Esophagus squamous epithelium (tissue), 5 donors: ENCODE measurements around the gene RER1. TPM values are rescaled to one million over a fixed set of nuclear protein-coding genes. Genes with fewer than 3 reads are reported as not detected.

Source experiments
- DNase-seq: peaks from one replicate; lab custom pipeline; 2025; lab: John Stamatoyannopoulos, UW
- H3K27ac ChIP-seq, 4 donors: fragments of 200-600 bp; sonication (generic); one replicate each; pipeline ENCODE4 v1.5.1; 2016 to 2019; ENCODE audit warnings: mild to moderate bottlenecking in 1 of 4
- H3K27me3 ChIP-seq, 4 donors: fragments of 200-600 bp; sonication (generic); 1 replicate in 3 of 4; 2 replicates in 1 of 4; pipeline versions ENCODE4 v1.5.1 to v1.6.0; 2017 to 2021; ENCODE audit warnings: antibody characterized with exemption in 1 of 4
- H3K36me3 ChIP-seq, 3 donors: fragments of 200-600 bp; sonication (generic); one replicate each; pipeline ENCODE4 v1.5.1; 2016 to 2019
- H3K4me1 ChIP-seq, 3 donors: fragments of 200-600 bp; sonication (generic); one replicate each; pipeline ENCODE4 v1.5.1; 2017 to 2019
- H3K4me3 ChIP-seq, 4 donors: fragments of 200-600 bp; sonication (generic); 1 replicate in 3 of 4; 2 replicates in 1 of 4; pipeline ENCODE4 v1.5.1; 2016 to 2019; ENCODE audit warnings: mild to moderate bottlenecking in 2 of 4, moderate library complexity in 1 of 4
- H3K9me3 ChIP-seq, 3 donors: fragments of 200-600 bp; sonication (generic); one replicate each; pipeline ENCODE4 v1.5.1; 2016 to 2019
- POLR2A ChIP-seq, 4 donors: fragments of 450-650 bp; IDR thresholded peaks; one replicate each; pipeline ENCODE4 v1.6.1; 2017; ENCODE audit warnings: antibody characterized with exemption in 4 of 4, mild to moderate bottlenecking in 4 of 4, moderate library complexity in 3 of 4
- WGBS, 2 donors: methylation state at CpG; one replicate each; pipeline ENCODE4 v1.1.5; 2018; 5-methylcytosine and 5-hydroxymethylcytosine counted together
- intact Hi-C: fragments of 100-400 bp; cut with DNase I; formaldehyde crosslinking; loops from one replicate; pipeline ENCODE4 v1.15.0; 2022
- total RNA-seq, 4 donors: library from RNA; depleted of rRNA; stranded (reverse); fragments of >200 nt; gene quantifications; one replicate each; pipeline ENCODE4 v1.1.0, GENCODE V29; 2016
- TF ChIP-seq, protein P1 (sequence below), 6 experiments: fragments of 450-650 bp in 4 of 6; fragments of 200-600 bp in 2 of 6; sonication (generic) in 2 of 6; IDR thresholded peaks; one replicate each; pipeline ENCODE4 v1.5.1; 2016 to 2019; ENCODE audit warnings: antibody characterized with exemption in 6 of 6, mild to moderate bottlenecking in 4 of 6, moderate library complexity in 4 of 6
- donor health status: DM: yes; HTN: yes; CAD: no.

RER1 gene
- total RNA-seq, 4 donors from 2014 or later, result 63.3 to 136 (median 75.7) TPM

DNA sequence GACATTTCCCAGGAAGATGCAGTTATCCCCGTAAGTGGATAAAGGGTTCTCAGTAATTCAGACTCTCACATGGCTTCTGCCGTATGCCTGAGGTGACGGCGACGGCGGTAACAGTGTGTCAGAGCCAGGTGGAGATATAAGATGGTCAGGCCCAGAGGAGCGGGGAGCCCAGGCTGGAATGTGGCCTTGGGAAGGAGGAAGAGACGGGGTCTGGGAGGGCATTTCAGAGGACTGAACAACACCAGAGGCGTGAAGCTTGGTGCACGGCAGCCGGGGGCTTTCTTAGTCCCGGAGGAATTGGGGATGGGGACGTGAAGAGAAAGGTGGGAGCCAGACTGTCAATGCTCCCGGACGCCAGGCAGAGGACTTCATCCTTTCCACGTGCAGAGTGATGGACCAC is 1.0 kb downstream of the RER1 start:
- Histone ChIP-seq H3K9me3 (no peaks in the 10 kb centered on the region), H3K36me3 (peaks cover 0 to 55% (median 23%) of the 10 kb centered on the region in 3 donors), H3K4me1 (peaks cover 37 to 79% (median 50%) of the 10 kb centered on the region in 3 donors), H3K4me3 (peak overlapping the region; percentile 63 to 100 (median 86)), H3K27ac (peak overlapping the region; percentile 81 to 98 (median 96)), H3K27me3 (no peaks in the 10 kb centered on the region)
- DNase-seq, result no peak
- TF ChIP-seq, protein P1, sequence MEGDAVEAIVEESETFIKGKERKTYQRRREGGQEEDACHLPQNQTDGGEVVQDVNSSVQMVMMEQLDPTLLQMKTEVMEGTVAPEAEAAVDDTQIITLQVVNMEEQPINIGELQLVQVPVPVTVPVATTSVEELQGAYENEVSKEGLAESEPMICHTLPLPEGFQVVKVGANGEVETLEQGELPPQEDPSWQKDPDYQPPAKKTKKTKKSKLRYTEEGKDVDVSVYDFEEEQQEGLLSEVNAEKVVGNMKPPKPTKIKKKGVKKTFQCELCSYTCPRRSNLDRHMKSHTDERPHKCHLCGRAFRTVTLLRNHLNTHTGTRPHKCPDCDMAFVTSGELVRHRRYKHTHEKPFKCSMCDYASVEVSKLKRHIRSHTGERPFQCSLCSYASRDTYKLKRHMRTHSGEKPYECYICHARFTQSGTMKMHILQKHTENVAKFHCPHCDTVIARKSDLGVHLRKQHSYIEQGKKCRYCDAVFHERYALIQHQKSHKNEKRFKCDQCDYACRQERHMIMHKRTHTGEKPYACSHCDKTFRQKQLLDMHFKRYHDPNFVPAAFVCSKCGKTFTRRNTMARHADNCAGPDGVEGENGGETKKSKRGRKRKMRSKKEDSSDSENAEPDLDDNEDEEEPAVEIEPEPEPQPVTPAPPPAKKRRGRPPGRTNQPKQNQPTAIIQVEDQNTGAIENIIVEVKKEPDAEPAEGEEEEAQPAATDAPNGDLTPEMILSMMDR (IDR thresholded peaks at IDR 0.05), result no peak
- TF ChIP-seq POLR2A (IDR thresholded peaks at IDR 0.05), result no peak
- 52 to 56% methylated on average over 13 to 15 of the region's 16 CpGs for WGBS, 2 donors
- intact Hi-C loops, result no loop called here

DNA sequence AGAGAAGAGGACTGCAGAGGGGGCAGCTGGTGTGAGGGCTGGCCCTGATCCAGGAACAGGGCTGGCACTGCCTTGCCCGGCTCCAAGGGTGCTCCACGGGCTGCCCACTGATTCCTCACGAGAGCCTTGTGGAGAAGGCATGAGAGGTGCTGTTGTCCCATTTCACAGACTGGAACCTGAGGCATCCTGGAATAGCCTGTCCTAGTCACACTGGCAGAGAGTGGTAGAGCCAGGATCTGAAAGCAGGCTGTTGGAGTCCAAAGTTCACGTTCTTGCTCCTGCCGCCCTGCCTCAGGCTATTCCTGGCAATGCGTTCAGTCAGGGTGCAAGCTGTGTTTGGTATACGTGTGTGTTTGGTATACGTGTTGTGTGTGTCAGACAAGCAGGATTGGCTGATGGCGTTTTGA is 1.8 kb downstream of the RER1 start:
- 59 to 67% methylated on average over 4 to 9 of the region's 9 CpGs for WGBS, 2 donors
- DNase-seq, result no peak
- H3K4me1 ChIP-seq, result peaks cover 37 to 87% (median 55%) of the 10 kb centered on the region in 3 donors

DNA sequence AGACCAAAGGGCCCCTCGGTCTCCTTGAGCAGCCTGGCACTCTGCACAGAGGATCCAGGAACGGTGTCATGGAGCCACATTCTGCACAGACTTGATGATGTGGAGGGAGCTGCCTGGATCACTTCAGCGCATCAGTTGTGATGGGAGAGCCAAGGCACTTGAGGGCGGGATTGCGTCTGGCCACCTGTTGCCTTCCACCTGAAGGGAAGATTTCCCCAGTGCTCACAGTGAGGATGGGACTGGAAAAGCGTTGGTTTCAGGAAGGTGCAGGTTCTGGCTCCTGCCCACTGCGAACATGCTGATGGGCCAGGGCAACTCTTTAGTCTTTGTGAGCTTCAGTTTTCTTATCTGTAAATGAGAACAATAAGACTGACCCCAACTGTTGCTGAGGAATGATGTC is 2.6 kb downstream of the RER1 start:
- Histone ChIP-seq H3K9me3 (no peaks in the 10 kb centered on the region), H3K27me3 (no peaks in the 10 kb centered on the region), H3K4me1 (peaks cover 37 to 91% (median 55%) of the 10 kb centered on the region in 3 donors), H3K27ac (peak overlapping the region in 2 of 4 donors; percentile 81 to 86), H3K36me3 (peaks cover 3 to 65% (median 26%) of the 10 kb centered on the region in 3 donors), H3K4me3 (no peak overlapping the region)
- intact Hi-C loops, result no loop called here
- no peak for DNase-seq
- TF ChIP-seq, protein P1 (IDR thresholded peaks at IDR 0.05), result no peak
- no peak for TF ChIP-seq POLR2A (IDR thresholded peaks at IDR 0.05)
- 85 to 94% methylated on average over 4 of the region's 7 CpGs for WGBS, 2 donors

More for the DNA sequence above, 1.8 kb downstream of the RER1 start:
- H3K36me3 ChIP-seq, result peaks cover under 1 to 58% (median 26%) of the 10 kb centered on the region in 3 donors
- TF ChIP-seq, protein P1 (IDR thresholded peaks at IDR 0.05), result no peak
- no peak for TF ChIP-seq POLR2A (IDR thresholded peaks at IDR 0.05)
- no peaks in the 10 kb centered on the region for H3K9me3 ChIP-seq
- intact Hi-C loops, result no loop called here
- no peaks in the 10 kb centered on the region for H3K27me3 ChIP-seq
- peak overlapping the region in 2 of 4 donors; percentile 90 to 100 for H3K4me3 ChIP-seq
- H3K27ac ChIP-seq, result peak overlapping the region in 2 of 4 donors; percentile 81 to 98

DNA sequence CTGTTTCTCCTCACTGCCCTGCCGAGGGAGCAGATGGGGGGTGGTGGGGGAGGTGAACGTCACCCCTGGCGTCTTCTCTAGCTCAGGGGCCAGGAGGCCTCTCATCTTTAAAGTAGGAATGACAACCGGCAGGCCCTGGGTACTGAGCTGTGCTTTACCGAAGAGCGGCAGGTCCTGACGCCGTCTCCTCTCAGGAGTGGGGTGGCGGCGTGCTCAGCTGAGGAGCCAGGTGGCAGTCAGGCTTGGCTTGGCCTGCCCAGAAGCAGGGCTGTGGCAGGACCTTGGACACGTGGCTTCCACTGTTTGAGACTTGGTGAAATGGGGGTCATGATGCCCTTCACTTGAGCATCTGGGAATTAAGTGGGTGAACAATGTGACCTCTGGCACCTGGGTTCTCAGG is 3.1 kb downstream of the RER1 start:
- no peak for DNase-seq
- 70% methylated on average over 5 of the region's 11 CpGs; no CpG with 5 or more reads in 1 of the 2 donors for WGBS, 2 donors
- Histone ChIP-seq H3K27ac (peak overlapping the region in 3 of 4 donors; percentile 58 to 86 (median 77)), H3K36me3 (peaks cover 3 to 70% (median 26%) of the 10 kb centered on the region in 3 donors), H3K27me3 (no peaks in the 10 kb centered on the region), H3K9me3 (no peaks in the 10 kb centered on the region), H3K4me3 (no peak overlapping the region), H3K4me1 (peaks cover 37 to 91% (median 51%) of the 10 kb centered on the region in 3 donors)
- intact Hi-C loops, result no loop called here
- no peak for TF ChIP-seq POLR2A (IDR thresholded peaks at IDR 0.05)
- TF ChIP-seq, protein P1 (IDR thresholded peaks at IDR 0.05), result no peak

DNA sequence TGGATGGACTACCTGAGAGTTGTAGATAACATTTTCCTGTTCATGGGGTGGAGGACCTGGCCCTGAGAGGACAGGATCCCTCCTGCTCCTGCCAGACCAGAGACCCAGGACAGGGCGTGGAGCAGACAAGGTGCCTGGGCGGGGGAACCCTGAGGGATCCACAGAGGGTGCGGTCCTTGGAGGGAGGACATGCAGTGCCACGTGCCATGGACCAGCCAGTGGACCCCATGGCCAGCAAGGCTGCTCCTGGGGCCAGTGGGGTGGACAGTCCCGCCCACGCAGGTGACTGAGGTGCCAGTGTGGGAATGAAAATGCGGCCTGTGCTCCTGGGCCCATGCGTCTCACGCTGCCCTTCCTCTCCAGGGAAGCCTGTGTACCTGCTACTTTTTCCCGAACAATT is 3.6 kb downstream of the RER1 start:
- Histone ChIP-seq H3K36me3 (peaks cover 3 to 75% (median 27%) of the 10 kb centered on the region in 3 donors), H3K4me3 (no peak overlapping the region), H3K27me3 (no peaks in the 10 kb centered on the region), H3K27ac (peak overlapping the region; percentile 34 to 86 (median 68)), H3K9me3 (no peaks in the 10 kb centered on the region), H3K4me1 (peaks cover 34 to 91% (median 47%) of the 10 kb centered on the region in 3 donors)
- WGBS, 2 donors, result 85 to 89% methylated on average over 5 of the region's 10 CpGs
- no peak for TF ChIP-seq POLR2A (IDR thresholded peaks at IDR 0.05)
- TF ChIP-seq, protein P1 (IDR thresholded peaks at IDR 0.05), result no peak
- intact Hi-C loops, result no loop called here
- DNase-seq, result no peak
